Activated effector memory CD4-positive, alpha-beta T cell treated with Interleukin-2 at 50 U/mL for 16 hours (primary cell): Measurements from ENCODE around the gene SLC1A2.
"Not testable (repeated sequence)": the region's sequence is repeated elsewhere in the genome, so short reads cannot be mapped to it uniquely, and the experiment has no call there.

ENCODE experiments used
- DNase-seq: peaks from one replicate; pipeline ENCODE4 v3.0.0-alpha.2; 2020

SLC1A2 gene

GRCh38 chr11:35238882-35239281, 180.5 kb downstream of the SLC1A2 start:
- DNase-seq, result no peak

DNA sequence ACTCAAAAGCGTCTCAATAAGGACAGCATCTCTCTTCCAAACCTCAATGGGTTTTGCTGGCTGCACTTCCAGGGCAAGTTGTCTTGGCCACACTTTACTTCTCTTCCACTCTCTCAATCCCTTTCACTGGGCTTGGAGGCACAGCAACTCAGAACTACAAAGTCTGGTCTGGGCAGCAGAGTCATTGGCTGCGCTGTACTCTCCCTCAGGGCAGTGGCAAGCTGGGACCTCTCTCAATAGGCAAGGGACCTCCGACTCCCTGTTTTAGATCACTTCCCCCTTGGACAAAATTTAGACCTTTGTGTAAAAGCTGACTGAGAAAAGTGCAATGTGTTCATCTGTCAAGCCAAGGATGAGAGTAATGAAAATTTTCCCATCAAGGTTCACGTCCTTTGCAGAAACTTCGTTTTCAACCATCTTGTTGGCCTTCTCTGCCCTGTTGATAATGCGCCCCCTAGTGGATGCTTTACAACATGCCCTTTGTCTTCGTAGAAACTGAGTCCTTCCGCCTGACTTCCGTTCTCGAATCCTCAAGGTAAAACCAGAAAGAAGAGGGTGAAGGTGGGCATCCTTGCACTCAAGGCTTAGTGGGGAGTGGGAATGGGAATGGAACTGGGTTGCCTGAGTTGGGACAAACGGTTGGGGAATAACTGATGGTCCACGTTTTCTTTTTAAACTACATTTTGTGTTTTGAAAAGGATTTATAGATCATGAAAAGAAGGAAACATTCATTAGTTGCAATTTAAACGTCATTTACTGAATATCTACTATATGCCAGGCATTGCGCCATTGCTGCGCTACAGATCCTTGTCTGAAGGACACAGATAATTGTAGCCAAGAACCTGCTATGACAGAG, 181.3 kb downstream of the SLC1A2 start:
- no peak for DNase-seq

GRCh38 chr11:35237351-35237750, 182.0 kb downstream of the SLC1A2 start:
- DNase-seq, result no peak

GRCh38 chr11:35236667-35237003, 182.7 kb downstream of the SLC1A2 start:
- DNase-seq, result no peak

DNA sequence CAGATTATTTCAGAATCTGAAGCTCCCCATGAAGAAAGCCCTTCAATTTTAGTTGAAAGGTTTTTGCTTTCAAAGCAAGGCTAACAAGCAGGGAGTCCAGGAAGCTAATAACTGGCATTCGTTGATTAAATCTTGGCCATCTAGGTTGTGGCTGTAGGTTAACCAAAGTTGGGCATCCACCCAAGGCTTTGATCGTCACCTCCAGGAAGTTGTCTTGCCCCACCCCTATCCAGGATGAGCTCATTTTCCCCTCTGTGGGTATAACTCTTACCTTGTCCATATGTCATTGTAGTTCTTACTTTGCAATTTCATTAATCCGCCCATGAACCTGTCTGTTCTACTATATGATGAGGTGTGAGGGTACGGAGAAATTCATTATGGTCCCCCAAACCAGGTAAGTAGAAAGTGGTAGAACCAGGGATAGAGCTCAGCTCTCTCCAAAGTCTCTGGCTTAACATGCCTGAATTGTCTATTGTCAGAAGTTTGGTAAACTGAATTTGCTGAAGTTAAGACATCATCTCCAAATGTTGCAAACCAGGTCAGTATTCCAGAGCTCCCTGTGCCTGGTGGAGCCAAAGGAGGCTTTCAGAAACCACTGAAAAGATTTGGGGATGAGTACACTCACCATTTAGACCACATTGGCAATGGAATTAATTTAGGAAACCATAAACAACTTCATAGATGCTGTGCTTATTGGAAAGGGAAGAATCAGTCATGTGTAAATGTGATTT, 183.3 kb downstream of the SLC1A2 start:
- peak; percentile 65 for DNase-seq

DNA sequence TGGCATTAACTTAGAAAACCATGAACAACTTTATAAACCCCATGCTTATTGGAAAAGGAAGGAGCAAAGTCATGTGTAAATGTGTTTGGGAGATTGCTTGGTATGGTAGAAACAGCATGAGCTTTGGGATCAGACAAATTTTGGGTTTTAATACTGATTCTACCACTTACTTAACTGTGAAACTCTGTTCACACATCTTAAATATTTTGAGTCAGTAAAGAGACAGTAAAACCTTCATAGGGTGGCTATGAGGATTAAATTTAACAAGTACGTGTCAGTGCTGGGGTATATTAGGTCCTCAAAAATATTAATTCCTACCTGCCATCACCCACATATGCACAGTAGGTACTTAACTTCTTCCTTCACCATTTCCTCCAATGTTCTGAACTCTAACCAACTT, 183.9 kb downstream of the SLC1A2 start:
- no peak for DNase-seq

GRCh38 chr11:35235157-35235468, 184.2 kb downstream of the SLC1A2 start:
- DNase-seq, result no peak

GRCh38 chr11:35234460-35235156, 184.8 kb downstream of the SLC1A2 start:
- no peak for DNase-seq

DNA sequence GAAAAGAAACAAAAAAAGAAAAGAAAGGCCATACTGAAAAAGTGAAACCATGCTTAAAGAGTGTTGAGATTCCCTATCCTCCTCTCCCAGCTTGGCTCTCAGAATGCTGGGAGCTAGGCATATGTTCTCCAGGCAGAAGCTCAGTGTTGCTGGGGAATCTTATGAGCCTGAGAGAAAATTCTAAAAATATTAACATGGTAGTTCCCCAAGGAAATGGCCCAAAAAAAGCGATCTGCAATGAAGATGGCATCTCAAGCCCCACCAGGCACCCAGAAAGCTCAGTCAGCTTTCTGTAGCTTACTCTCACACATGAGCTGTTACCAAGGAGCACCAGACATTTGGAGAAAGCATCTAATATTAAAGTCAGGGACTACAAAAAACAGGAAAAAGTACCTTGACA, 185.8 kb downstream of the SLC1A2 start:
- no peak for DNase-seq

DNA sequence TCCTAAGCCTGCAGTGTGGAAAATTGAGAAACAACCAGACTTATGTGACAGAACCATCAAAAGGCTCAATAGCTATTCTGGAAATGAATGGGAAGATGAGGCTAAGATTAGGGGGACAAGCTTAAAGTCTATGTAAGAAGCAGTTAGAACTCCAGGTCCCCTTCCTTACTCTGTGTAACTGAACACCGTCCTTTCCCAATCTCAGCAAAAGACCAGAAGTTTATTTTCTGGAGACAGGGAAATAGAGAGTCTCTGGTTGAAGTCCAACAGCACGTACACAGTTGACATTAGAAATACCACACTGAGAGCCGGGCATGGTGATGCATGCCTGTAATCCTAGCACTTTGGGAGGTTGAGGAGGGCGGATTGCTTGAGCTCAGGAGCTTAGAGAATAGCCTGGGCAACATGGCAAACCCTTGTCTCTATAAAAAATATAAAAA, 186.4 kb downstream of the SLC1A2 start:
- DNase-seq, result no peak

DNA sequence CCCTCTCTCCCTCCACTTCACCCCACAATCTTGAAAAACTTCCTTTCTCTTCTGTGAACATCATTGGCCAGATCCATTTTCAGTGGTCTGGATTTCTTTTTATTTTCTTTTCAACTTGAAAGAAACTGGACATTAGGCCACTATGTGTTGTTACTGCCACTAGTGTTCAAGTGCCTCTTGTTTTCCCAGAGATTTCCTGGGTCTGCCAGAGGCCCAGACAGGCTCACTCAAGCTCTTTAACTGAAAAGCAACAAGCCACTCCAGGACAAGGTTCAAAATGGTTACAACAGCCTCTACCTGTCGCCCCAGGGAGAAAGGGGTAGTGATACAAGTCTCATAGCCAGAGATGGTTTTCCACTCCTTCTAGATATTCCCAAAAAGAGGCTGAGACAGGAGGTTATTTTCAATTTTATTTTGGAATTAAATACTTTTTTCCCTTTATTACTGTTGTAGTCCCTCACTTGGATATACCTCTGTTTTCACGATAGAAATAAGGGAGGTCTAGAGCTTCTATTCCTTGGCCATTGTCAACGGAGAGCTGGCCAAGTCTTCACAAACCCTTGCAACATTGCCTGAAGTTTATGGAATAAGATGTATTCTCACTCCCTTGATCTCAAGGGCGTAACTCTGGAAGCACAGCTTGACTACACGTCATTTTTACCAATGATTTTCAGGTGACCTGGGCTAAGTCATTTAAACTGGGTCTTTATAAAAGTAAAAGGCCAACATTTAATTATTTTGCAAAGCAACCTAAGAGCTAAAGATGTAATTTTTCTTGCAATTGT, 188.1 kb downstream of the SLC1A2 start:
- DNase-seq, result no peak

- DNase-seq, result no peak
Measured at GRCh38 chr11:35230388-35230787, 189.0 kb downstream of the SLC1A2 start.

GRCh38 chr11:35228328-35228725, 191.0 kb downstream of the SLC1A2 start:
- DNase-seq, result no peak

GRCh38 chr11:35227576-35228327, 191.6 kb downstream of the SLC1A2 start:
- DNase-seq, result no peak

DNA sequence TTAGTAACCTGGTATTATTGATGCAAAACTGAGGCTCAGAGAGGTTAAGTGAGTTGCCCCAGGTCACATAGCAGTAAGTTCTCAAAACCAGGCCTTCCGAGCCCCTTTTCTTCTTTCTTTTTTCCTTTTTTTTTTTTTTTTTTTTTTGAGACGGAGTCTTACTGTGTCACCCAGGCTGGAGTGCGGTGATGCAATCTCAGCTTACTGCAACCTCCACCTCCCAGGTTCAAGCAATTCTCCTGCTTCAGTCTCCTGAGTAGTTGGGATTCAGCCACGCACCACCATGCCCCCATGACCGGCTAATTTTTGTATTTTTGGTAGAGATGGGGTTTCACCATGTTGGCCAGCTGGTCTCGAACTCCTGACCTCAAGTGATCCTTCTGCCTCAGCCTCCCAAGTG, 192.6 kb downstream of the SLC1A2 start:
- DNase-seq, result not testable (repeated sequence)

DNA sequence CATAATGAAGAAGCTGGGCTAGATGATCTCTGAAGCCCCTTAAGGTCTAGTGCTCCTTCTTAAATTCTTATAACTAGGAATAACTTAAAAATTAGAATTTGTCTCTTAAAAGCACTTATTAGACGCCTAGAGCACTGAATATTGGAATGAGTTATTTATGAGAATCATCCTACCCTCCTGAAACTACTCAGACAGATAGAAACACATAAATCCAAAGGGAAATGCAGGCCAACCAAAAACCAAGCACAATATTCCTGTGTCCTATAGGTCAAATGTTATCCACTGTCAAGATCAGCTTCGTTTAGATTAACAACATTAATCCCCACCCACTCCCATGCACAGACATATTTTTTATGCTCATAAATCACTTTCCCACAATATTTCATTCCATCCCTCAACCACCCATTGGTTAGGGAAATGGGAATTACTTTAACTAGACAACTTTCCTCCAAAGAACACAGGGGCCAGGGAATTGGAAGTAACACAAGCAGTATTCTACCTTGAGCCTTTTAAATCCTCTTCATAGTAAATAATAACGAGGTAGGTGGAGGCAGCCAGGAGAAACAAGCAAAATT, 193.3 kb downstream of the SLC1A2 start:
- no peak for DNase-seq

DNA sequence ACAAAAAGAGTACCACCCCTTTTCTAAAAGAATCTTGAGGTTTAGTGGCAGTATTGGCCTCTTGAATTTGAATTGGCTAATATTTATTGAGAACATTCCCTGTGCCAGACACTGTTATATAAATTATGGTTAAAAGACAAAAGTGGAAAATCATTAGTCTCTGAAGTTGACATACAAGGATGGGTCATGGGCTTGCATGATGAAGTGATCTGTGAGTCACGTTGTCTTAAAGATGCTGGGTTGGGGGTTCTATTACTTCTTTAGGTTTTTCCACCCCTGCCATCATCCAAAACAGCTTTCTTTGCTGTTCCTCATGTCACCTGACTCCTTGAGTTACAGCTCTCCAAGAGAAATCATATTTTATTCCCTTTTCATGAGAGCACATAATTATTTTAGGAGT, 195.4 kb downstream of the SLC1A2 start:
- no peak for DNase-seq

DNA sequence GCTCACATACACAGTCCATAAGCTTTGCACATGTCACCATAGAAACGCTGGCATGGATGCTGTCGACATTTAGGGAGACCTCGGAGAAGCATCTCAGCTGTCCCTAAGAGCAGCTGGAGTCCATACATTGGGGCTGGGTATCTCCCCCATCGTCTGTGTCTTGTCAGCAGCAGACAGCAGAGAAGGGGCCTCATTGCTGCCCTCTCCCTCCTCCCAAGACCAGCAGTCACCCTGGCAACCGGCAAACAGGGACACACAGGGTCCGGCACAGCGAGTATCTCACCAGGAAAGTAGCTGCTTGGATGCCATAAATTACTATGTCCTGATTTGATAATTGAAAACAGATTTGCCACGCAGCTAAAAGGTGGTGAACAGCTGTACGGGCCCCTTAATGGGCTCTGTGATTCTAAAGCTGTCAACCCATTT, 196.0 kb downstream of the SLC1A2 start:
- DNase-seq, result no peak

DNA sequence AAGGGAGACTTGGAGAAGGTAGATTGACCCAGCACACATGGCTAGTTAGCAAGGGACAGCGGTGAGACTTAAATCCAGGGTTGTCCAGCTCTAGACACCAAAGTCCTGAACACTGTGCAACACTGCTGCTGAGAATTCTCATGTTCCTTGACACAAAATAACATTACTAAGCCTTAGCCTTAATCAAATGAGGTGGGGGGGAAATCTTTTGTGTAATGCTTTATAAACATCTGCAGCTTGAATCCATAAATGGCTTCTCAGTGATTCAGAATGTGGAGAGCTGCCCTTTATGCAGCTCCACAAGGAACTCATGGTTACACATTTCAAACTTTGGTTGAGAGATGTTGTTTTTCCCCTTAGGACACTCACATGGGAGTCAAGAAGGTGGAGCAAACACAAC, 200.4 kb downstream of the SLC1A2 start:
- DNase-seq, result no peak

DNA sequence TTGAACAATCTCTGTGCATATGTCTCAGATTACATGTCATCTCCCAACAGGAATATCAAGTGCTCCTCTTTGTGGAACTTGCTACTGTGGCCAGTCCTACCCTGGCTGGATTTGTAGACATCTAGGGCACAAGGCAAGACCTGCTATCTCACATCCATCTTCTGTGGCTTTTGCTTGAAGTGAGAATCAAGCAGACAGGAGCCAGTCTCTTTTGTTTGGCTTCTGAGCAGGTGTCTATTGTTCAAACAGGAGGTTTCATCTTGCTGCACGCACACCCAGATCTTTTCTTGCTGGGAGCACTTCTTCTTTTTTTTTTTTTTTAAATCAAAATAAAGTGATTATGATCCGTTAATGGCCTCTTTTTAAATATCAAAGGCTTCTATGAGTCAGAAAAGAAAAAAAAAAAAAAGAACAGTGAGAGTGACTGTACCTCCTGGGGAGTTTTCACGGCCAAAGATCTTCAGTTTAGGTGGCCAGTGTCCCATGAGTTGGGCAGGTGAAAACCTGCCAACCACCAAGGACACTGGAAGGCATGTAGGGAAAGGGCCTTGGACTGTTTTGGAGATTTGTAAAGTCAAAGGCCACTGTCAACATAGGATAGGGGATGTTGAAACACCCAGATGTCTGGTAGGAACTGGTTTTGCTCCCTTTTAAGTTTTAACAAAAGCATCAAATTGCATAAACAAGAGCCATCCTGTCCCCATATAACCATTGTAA, 202.2 kb downstream of the SLC1A2 start:
- peak; percentile 30 for DNase-seq

- no peak for DNase-seq
Measured at GRCh38 chr11:35215945-35216344, 203.4 kb downstream of the SLC1A2 start.
